GM19023 (cell line): ENCODE data around the gene ATP2A2.
"Not testable (repeated sequence)": the region's sequence is repeated elsewhere in the genome, so short reads cannot be mapped to it uniquely, and the experiment has no call there.

Experiments
- ATAC-seq: cut with Tn5 transposase; IDR thresholded peaks from one replicate; pipeline ENCODE4 v1.9.1; 2021; ENCODE audit warnings: mild to moderate bottlenecking, moderate library complexity; ENCODE audit not compliant: unreplicated experiment

Gene ATP2A2

DNA sequence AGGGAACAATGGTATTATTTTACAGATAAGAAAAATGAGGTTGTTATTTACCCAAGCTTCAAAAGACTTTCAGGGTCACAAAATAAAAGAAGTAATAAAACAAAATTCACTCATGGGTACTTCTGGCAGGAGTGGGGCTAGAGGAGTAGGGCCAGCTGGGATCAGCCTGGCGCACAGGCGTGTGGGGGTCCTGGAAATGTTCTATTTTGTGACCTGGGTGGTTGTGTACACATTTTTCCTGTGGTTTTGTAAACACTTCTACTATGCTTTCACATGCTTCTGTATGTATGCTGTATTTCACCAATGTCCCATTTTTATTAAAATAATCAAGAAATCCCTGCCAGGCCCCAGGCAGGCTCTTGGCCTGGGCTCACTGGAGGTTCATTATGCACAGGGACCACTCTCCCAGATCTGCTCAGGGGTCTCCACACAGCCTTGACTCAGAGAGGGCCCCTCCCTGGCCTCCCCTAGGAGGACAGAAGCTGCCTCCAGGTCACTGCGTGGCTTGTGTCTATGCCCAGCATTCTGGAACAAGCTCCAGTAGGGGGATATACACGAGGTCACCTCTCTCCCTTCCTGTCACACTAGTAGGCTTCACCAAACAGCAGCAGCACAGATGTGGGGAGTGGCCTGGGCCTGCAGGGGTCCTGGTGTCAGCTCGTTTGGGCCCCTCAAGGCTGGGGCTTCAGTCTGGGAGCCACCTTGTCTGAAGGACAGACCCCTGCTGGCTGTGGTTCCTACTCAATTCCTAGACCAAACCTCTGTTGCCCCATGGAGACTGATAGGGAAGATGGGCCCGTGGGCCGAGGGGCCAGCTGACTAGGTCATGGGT lies 84.7 kb downstream of the ATP2A2 start:
- ATAC-seq: no peak

DNA sequence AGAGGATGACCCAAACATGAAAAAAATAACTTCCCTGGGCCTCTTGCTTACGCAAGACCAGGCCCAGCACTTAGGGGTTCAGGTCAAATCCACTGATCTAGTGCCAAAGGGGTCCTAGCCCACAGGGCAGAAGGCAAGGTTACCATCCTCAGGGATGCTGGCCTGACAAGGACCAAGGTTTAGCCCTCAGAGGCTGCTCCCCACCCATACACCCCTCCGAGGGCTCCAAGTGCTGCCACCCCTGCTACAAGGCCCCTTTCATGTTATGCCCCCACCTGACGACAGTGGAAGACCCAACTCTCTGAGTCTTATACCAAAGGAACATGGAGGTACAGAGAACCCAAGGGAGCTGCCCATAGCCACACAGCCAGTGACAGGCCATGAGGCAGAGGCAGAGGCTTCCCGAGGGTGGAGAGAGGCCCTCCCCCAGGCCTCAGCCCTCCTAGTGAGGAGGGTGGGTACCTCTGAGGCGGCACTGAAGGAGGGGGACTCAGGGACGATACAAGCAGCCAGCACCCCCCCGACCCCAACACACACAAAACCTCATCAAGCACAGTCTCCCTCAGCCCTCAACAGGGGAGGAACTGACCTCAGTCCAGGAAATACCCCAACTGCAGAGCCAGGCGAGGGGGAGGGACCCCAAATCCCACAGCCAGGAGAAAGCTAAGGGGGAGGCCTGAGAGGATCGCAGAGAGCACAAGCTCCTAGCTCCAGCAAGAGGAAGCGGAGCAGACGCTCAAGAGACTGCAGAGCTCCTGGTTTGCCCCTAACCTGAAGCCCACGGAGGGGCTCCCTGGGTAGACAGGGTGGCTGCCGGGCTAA lies 85.5 kb downstream of the ATP2A2 start:
- ATAC-seq: no peak

DNA sequence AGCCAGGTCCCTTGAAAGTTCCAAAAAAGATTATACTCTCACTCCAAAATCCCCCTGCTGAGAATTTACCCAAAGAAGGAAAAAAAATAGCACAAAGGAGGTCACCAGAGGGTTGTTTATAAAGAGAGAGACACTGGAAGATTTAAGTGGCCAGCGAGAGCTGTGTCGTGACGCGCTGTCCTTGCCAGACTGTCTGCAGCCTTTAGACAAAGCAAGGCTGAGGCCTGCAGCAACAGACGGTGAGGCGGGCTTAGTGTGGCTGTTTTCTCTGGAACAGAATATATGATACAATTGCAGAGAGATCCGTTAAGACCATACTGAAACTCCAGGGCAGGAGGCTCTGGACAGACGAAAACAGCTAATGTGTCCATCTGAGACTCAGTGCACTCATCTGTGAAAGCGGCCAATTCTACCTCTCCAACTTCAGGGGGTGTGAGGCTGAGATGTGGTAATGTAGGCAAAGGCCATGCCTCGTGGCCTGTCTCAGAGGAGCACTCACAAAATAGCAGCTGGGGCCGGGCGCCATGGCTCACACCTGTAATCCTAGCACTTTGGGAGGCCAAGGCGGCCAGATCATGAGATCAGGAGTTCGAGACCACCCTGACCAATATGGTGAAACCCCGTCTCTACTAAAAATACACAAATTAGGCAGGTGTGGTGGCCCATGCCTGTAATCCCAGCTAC lies 86.3 kb downstream of the ATP2A2 start:
- ATAC-seq: no peak

DNA sequence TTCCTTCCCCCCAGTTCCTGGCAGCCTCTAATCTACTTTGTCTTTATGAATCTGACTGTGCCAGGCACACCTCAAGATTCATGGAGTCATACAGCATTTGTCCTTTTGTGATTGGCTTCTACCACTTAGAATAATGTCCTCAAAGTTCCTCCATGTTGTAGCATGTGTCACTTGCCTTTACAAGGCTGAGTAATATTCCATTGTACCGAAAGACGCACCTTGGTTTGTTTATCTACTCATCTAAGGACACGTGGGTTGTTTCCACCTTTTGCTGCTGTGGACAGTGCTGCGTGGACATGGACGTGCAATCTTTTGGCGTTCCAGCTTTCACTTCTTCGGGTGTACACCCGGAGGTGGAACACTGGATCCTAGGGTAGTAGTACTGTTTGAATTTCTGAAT lies 88.9 kb downstream of the ATP2A2 start:
- no peak for ATAC-seq

DNA sequence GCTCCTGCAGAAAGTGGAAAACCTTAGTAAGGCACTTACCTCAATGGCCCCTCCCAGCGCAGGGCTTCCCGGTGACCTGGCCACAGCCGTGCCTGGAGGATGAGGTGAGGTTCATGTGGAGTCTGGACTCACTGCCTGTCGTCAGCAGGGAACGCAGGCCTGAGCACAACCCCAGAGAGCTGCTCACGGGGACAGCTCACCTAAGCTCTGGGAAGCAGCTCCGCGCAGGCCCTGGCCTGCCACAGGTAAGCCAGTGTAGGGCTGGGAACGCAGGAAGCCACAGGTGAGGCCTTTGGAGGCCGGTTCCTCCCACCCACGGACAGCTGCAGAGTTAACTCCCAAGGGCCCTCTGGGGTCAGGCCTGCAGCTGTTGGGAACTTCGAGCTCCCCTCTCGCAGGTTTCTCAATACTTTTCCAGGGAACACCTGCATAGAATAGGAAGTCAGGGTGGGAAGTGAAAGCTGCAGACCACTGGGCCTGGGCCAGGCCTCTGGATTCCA lies 89.7 kb downstream of the ATP2A2 start:
- no peak for ATAC-seq

DNA sequence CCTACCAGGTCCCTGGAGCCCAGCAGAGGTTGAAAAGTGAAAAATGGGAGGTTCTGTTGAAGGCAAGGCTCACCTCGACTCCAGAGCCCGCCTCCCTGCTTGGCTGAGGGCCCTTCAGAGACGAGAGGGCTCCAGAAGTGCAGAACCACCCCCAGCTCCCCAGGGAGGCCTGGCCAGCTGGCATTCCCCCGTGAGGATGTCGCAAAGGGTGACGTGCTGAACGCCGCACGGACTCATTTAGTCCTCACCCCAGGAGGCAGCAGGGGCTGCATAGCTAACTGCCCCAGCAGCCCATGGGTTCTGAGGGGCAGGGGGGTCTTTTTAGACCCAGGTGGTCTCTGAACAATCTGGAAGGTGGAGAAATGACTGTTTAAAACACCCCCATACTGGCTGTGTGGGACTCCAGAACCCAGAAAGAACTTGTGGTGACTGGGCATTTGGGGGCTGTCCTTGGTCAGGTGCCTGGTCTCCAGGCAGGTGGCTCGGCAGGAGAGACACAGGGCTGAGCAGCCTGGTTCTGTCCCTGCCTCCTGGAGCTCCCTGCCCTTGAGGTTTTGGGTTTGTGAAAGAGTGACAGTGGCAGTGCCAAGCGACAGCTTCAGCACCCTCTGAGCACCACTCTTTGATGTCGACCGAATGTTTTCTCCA lies 90.5 kb downstream of the ATP2A2 start:
- ATAC-seq: peak; percentile 65

DNA sequence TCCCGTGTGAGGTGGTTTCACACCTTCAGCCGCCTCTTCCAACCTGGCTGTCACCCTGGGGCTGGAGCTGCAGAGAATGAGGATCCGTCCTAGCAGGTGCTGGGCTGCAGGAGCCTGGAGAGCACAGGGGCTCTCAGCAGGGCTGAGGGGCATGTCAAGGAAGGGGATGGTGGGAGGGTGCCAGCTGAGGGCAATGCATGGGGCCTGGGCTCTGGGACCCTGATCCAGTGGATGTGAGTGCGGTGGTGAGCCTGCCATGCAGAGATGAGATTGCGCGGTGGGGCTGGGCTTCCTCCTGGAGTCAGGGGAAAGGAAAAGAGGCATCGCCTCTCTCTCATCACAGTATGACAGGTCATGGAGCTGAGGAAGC lies 91.0 kb downstream of the ATP2A2 start:
- no peak for ATAC-seq

DNA sequence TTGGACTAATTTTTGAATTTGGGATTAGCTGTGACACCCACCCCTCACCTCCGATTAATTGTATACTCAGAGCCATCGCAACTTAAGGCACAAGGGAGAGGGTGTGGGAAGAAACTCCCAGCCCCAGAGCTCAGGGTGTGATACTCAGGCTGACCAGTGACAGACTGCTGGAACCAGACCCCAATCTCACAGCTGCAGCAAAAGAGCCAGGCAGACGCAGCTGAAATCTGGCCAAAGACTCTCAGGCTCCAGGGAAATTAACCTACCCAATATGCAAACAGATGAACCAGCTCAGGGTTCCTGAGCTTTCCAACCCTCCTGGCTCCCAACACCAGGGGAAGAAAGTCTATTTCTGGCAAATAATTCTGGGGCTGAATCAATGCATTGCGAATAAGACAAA lies 92.0 kb downstream of the ATP2A2 start:
- ATAC-seq: no peak

DNA sequence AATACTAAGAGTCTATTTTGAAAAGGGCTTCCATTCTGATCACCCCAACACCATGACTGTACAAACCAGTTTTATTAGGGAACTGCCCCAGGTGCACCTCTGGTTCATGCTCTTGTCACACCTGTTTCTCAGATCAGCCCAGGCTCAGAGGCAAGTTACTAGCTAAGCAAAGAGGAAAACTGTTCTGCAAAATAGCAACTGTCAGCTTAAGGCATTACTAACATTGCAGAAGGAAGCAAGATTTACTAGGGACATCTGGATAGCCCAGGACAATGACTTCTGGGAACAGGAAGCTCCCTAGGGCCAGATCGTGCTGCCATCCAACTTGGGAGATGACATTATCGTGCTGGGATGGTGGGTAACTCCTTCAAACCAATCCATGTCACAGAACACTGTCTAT lies 92.4 kb downstream of the ATP2A2 start:
- no peak for ATAC-seq

DNA sequence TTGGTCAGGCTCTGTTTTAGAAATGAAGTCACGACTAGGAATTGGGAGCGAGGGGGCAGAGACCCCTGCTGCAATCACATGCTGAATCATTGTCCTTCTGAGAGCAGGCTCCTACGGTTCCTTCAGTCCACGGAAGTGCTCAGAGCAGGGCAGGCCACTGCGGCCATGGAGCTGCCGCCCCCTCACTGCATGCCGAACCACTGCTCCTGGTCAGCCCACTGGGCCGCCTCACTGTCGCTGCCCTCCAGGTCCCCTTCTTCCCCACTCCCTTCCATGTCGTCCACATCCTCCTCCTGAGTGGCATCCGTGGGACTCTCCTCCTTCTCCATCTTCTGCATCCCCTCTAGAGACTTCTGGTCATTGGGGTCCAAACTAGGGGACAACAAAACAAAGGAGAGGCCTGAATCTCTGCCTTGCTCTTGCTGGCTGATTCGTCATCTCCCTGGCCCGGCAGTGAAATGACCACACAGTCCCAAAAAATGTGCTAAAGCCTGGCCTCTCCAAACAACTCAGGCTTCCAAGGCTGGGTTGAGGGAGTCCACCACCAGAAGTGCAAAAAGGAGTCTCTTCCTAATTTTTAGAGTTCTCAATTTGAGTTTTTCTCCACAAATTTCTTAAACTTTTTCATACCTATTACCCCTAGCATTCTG lies 93.0 kb downstream of the ATP2A2 start:
- no peak for ATAC-seq

DNA sequence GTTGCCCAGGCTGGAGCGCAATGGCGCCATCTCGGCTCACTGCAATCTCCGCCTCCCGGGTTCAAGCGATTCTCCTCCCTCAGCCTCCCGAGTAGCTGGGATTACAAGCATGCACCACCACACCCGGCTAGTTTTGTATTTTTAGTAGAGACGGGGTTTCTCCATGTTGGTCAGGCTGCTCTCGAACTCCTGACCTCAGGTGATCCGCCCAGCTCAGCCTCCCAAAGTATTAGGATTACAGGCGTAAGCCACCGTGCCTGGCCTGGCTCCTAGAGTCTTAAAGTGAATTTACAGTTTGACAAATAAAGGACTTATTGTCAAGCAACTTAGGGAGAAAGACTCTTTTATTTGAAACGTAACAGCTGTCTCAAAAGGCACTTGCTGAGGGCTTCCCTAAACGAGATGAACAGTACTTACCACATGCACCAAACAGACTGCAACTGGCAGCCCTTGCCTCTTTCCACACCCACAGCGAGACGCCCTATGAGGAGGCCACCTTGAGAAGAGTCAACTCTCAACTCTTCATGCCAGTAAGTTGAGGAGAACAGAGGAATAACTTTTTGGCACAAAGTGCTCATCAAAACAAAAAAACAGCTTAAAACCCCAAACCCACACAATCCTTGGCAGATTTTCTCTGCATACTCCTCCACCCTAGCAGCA lies 97.2 kb downstream of the ATP2A2 start:
- ATAC-seq: not testable (repeated sequence)

DNA sequence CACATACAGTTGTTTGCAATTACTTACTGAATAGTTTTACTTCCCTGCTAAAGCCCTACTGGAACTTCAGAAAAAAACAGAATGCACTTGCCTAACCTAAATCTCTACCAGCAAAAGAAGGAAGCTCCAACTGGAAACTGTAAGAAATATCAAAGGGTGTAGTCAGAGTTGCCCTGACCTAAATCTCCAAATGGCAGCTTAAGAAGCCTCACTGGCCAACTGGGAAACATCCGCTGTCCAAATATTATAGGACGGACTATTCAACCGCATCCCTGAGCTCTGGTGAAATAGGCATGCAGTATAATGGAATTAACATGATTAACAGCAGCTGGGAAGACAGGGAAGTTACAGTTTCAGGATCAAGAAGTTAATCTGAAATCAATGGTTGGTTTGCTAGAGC lies 98.2 kb downstream of the ATP2A2 start:
- no peak for ATAC-seq

DNA sequence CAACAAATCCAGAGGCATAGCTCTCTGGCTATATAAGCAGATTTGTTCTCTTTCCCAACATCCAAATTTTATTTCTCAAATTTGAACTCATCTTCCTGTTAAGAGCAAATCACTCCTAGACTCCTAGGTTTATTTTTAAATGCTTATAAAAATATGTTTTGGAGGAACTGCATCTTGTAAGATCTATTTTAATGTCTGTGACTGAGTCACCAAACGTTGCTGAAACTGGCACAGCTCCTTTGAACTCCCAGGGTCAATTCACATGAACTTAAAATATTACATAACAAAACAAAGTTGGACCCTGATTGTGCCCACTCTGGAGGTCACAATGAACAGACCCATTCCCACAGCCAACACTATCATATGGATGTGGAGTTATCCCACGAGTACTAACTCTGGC lies 98.6 kb downstream of the ATP2A2 start:
- ATAC-seq: no peak

DNA sequence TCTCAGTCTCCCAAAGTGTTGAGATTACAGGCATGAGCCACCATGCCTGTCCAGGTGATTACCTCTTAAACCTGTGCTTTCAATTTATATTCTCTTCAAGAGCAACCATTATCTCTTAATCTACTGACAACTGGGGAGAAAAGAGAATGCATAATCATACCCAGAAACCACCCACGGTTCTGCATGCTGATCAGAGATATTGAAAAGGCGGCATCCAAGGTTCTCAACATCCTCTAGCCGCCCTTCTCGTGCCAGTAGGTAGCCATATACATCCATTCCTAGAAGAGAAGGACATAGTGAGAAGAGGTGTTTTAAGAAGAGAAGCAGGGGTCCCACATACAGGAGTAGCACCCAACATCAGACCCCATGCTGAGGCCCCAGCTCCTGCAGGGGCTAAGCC lies 101.6 kb downstream of the ATP2A2 start:
- no peak for ATAC-seq
